Progenitor cell of endocrine pancreas (in vitro differentiated cells): Measurements from ENCODE around the gene FIGN. TPM values are rescaled to one million over a fixed set of nuclear protein-coding genes. Genes with fewer than 3 reads are reported as not detected.

Source experiments
- DNase-seq: peaks from one replicate; pipeline ENCODE4 v3.0.0; 2021; ENCODE audit warnings: low spot score; ENCODE audit not compliant: unreplicated experiment
- H3K27ac Mint-ChIP-seq: 2 replicates; pipeline ENCODE4 v1.8.0; 2021; ENCODE audit warnings: mild to moderate bottlenecking, moderate library complexity, mixed read lengths
- H3K27me3 Mint-ChIP-seq: 2 replicates; pipeline ENCODE4 v1.8.0; 2021; ENCODE audit warnings: mixed read lengths
- H3K36me3 Mint-ChIP-seq: 2 replicates; pipeline ENCODE4 v1.8.0; 2022; ENCODE audit warnings: mixed read lengths; ENCODE audit not compliant: insufficient read depth
- H3K4me1 Mint-ChIP-seq: 2 replicates; pipeline ENCODE4 v1.8.0; 2021; ENCODE audit warnings: low read depth, mixed read lengths
- H3K4me3 Mint-ChIP-seq: 2 replicates; pipeline ENCODE4 v1.8.0; 2021; ENCODE audit warnings: low read depth, mild to moderate bottlenecking, moderate library complexity, mixed read lengths
- H3K9me3 Mint-ChIP-seq: 2 replicates; pipeline ENCODE4 v1.8.0; 2021; ENCODE audit warnings: low read depth, mixed read lengths
- total RNA-seq: library from RNA; stranded (reverse); gene quantifications from 2 replicates; pipeline ENCODE4 v1.2.1, GENCODE V29; 2021
- TF ChIP-seq, protein P1 (sequence below): fragments of 200-600 bp; sonication (generic); IDR thresholded peaks from one replicate; pipeline ENCODE4 v1.5.0; 2021; ENCODE audit warnings: antibody characterized with exemption, mild to moderate bottlenecking; ENCODE audit not compliant: unreplicated experiment

Gene FIGN
- total RNA-seq, 1 donor from 2014 or later = 18.0 TPM

DNA sequence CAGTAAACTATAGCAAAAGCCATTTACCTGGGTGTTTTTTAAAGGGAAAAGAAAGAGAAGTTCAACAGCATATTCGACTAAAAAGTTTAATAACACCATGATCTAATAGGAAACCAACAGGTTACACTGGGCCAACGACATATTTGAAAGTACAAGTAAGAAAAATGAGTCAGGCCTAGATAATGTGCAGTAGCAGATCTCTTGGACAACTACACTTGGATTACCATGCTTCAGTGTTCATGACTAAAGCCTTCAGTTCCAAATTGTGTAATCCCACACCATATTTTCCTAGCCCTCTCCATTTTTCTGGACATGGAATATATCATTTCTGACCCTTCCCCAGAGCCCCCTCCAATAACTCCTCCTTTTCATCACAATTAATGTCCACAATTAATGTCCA is 39.1 kb upstream of the FIGN start:
- TF ChIP-seq, protein P1, sequence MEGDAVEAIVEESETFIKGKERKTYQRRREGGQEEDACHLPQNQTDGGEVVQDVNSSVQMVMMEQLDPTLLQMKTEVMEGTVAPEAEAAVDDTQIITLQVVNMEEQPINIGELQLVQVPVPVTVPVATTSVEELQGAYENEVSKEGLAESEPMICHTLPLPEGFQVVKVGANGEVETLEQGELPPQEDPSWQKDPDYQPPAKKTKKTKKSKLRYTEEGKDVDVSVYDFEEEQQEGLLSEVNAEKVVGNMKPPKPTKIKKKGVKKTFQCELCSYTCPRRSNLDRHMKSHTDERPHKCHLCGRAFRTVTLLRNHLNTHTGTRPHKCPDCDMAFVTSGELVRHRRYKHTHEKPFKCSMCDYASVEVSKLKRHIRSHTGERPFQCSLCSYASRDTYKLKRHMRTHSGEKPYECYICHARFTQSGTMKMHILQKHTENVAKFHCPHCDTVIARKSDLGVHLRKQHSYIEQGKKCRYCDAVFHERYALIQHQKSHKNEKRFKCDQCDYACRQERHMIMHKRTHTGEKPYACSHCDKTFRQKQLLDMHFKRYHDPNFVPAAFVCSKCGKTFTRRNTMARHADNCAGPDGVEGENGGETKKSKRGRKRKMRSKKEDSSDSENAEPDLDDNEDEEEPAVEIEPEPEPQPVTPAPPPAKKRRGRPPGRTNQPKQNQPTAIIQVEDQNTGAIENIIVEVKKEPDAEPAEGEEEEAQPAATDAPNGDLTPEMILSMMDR = no peak
- Mint-ChIP-seq H3K4me1 (peaks cover 6% of the 10 kb centered on the region), H3K36me3 (no peaks in the 10 kb centered on the region), H3K27me3 (no peaks in the 10 kb centered on the region), H3K4me3 (no peak overlapping the region), H3K9me3 (no peaks in the 10 kb centered on the region), H3K27ac (no peak overlapping the region)
- no peak for DNase-seq

DNA sequence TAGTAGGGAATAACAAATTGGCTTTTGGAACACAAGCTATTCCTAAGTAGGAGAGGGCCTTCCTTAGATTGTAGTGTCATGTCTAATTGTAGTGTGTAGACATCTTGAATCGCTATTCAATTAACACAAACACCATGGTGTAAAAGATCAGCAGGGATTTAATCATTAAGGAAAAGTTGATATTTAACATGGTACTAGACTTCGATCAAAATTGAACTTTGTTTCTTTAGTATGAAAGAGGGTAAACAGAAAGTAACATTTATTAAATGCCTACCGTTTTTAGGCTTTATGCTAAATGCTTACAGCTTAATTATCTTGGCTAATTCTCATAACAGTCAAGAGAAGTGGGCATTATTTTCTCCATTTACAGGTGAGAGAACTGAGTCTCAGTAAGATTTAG is 37.5 kb upstream of the FIGN start:
- DNase-seq = no peak
- Mint-ChIP-seq H3K4me1 (peaks cover 6% of the 10 kb centered on the region), H3K27me3 (no peaks in the 10 kb centered on the region), H3K4me3 (no peak overlapping the region), H3K27ac (no peak overlapping the region), H3K9me3 (no peaks in the 10 kb centered on the region), H3K36me3 (no peaks in the 10 kb centered on the region)
- TF ChIP-seq, protein P1 = no peak

DNA sequence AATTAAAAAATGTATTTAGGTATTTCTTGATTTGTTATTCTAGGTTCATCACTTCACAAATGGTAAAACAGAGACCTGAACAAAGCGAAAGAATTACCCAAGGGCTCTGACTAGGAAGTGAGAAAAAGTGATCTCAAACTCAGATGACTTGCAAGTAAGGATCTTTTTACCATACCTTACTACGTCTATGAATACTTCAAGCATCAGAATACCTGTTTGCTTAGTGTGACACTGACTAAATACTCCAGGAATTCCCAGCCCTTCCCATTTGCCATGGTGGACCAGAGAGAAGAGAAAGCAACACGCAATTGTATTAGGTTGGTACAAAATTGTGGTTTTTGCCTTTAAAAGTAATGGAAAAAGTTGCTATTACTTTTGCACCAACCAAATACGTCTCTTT is 35.8 kb upstream of the FIGN start:
- Mint-ChIP-seq H3K4me1 (peaks cover 6% of the 10 kb centered on the region), H3K27me3 (no peaks in the 10 kb centered on the region), H3K36me3 (no peaks in the 10 kb centered on the region), H3K27ac (no peak overlapping the region), H3K4me3 (no peak overlapping the region), H3K9me3 (no peaks in the 10 kb centered on the region)
- no peak for DNase-seq
- TF ChIP-seq, protein P1 = no peak

DNA sequence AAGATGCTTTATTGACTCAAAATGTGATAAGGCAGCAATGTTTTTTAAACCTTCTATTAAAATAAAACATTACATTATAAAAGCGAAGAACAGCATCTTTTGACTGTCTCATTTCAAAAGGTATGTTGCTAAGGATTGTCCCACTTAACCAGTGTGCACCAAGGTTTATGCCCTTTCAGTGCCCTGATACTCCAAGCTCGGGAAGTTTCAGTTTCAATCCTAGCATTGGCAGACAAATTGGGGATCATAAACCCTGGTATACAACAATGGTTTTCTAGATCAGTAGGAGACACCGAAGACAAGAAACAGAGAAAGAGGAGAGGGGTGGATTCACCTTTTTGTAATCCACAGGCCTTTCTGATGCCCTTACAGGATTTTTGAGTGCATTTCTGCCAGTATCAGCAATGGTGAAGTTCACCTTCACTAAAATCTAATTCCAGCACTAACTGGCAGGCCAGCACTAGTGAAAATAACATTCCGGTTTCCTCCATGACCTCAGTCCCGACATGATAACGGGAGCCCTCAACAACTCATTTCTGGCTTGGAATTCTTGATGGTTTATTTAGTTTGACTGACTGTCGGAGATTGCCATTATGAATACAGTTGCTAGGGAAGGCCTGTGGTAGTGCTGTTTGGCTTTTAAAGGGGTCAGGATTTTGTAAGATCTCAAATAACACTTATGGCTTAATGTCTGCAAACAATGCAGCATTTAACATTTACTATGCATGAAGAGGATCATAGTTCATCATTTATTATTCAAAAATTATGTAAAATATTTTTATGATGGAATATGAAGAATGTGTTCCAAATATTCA is 33.3 kb upstream of the FIGN start:
- H3K4me1 Mint-ChIP-seq = peaks cover 6% of the 10 kb centered on the region
- H3K4me3 Mint-ChIP-seq = no peak overlapping the region
- H3K36me3 Mint-ChIP-seq = no peaks in the 10 kb centered on the region
- no peak for DNase-seq
- TF ChIP-seq, protein P1 = no peak
- no peak overlapping the region for H3K27ac Mint-ChIP-seq
- no peaks in the 10 kb centered on the region for H3K9me3 Mint-ChIP-seq
- no peaks in the 10 kb centered on the region for H3K27me3 Mint-ChIP-seq

DNA sequence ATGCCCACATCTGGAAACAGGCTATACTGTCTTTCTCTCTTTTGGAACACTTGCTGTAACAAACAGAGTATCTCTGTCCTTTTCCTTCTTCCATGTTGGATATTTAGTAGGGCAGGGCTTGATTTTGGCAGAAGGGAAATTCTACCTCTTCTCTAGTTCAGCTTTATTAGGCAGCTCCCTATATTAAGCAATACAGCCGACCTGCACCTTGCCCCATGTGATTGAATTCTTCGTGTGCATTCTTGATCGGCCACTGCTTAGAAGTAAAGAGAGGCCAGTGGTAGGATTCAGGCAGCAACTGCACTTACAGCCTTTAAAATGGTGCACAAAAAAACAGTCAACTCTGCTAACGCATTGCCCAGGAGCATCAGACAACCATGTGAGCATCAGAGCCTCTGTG is 31.3 kb upstream of the FIGN start:
- peaks cover 4% of the 10 kb centered on the region for H3K4me1 Mint-ChIP-seq
- no peaks in the 10 kb centered on the region for H3K27me3 Mint-ChIP-seq
- TF ChIP-seq, protein P1 = no peak
- no peak overlapping the region for H3K4me3 Mint-ChIP-seq
- no peaks in the 10 kb centered on the region for H3K36me3 Mint-ChIP-seq
- no peak overlapping the region for H3K27ac Mint-ChIP-seq
- no peaks in the 10 kb centered on the region for H3K9me3 Mint-ChIP-seq
- DNase-seq = no peak
